Fibroblast of pulmonary artery (primary cell): Measurements from ENCODE around the gene ADAMTS9.
A peak's percentile ranks its signal among the peaks of the same experiment; 100 is the strongest.

Experiments used
- DNase-seq: peaks from one replicate; pipeline ENCODE4 v3.0.0-alpha.2; 2010; ENCODE audit warnings: low read depth
- H3K4me3 ChIP-seq: replicated peaks from 2 replicates; pipeline ENCODE4 v1.5.1; 2011; ENCODE audit warnings: low read depth, mild to moderate bottlenecking, control low read depth, low read length, moderate library complexity
- CTCF ChIP-seq: IDR thresholded peaks from 2 replicates; pipeline ENCODE4 v1.5.1; 2011; ENCODE audit warnings: mild to moderate bottlenecking, control low read depth, low read length, inconsistent platforms; ENCODE audit errors: missing control alignments

ADAMTS9 gene

GRCh38 chr3:64536166-64536565 is 151.6 kb downstream of the ADAMTS9 start:
- no peak for TF ChIP-seq CTCF
- DNase-seq: no peak

GRCh38 chr3:64533617-64534317 is 154.0 kb downstream of the ADAMTS9 start:
- H3K4me3 ChIP-seq: no peak overlapping the region
- peak; percentile 87 for TF ChIP-seq CTCF
- peak; percentile 93 for DNase-seq

More at GRCh38 chr3:64536166-64536565, 151.6 kb downstream of the ADAMTS9 start:
- no peak overlapping the region for H3K4me3 ChIP-seq

- H3K4me3 ChIP-seq: no peak overlapping the region
- peak; percentile 72 for TF ChIP-seq CTCF
- DNase-seq: peak; percentile 68
These were observed 157.3 kb downstream of the ADAMTS9 start for GRCh38 chr3:64530434-64531049.

- no peak overlapping the region for H3K4me3 ChIP-seq
- no peak for TF ChIP-seq CTCF
- DNase-seq: no peak
These were observed 164.5 kb downstream of the ADAMTS9 start for GRCh38 chr3:64523324-64523723.

- no peak for TF ChIP-seq CTCF
- H3K4me3 ChIP-seq: no peak overlapping the region
- DNase-seq: no peak
These were observed 167.5 kb downstream of the ADAMTS9 start for GRCh38 chr3:64520334-64520733.

GRCh38 chr3:64518950-64519349 is 168.8 kb downstream of the ADAMTS9 start:
- H3K4me3 ChIP-seq: no peak overlapping the region
- peak; percentile 42 for DNase-seq
- TF ChIP-seq CTCF: no peak
